NB4 (cell line): Measurements from ENCODE around the gene CPLX1.

Experiments used
- DNase-seq: peaks from one replicate; pipeline ENCODE4 v3.0.0; 2010; ENCODE audit warnings: low read depth
- H3K4me3 ChIP-seq: one replicate; pipeline ENCODE4 v1.5.1; 2011; ENCODE audit warnings: mild to moderate bottlenecking, low read depth, low read length, moderate library complexity
- MAX ChIP-seq: IDR thresholded peaks from 2 replicates; pipeline ENCODE4 v1.6.1; 2011; ENCODE audit warnings: low read depth, low read length
- MYC ChIP-seq: IDR thresholded peaks from 2 replicates; pipeline ENCODE4 v1.6.1; 2011; ENCODE audit warnings: low read depth, low read length
- POLR2A ChIP-seq: IDR thresholded peaks from 2 replicates; pipeline ENCODE4 v1.6.1; 2011; ENCODE audit warnings: mild to moderate bottlenecking; ENCODE audit not compliant: insufficient read length; ENCODE audit errors: extremely low read depth
- TF ChIP-seq, protein P1 (sequence below): IDR thresholded peaks from one replicate; pipeline ENCODE4 v1.5.1; 2012; ENCODE audit warnings: low read depth, low read length

The CPLX1 gene

DNA sequence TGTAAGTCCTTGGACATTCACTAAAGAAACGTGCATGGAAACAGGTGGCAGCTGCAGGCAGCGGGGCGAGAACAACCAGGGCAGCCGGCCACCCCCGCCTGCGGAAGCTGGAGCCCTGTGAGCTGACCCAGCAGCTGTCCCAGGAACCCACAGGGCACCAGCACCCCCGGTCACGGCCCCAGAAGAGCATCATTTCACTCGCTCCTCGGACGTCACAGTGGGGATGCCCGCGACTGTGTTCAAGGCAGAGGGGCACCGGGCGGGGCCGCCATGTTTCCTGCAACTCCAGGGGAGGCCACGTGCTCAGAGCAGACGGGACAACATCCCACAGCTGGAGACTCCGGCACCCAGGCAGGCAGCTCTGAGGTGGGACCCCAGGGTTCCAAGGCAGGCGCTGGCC, 45.0 kb upstream of the CPLX1 start:
- no peak for DNase-seq
- no peak for TF ChIP-seq MAX
- TF ChIP-seq, protein P1, sequence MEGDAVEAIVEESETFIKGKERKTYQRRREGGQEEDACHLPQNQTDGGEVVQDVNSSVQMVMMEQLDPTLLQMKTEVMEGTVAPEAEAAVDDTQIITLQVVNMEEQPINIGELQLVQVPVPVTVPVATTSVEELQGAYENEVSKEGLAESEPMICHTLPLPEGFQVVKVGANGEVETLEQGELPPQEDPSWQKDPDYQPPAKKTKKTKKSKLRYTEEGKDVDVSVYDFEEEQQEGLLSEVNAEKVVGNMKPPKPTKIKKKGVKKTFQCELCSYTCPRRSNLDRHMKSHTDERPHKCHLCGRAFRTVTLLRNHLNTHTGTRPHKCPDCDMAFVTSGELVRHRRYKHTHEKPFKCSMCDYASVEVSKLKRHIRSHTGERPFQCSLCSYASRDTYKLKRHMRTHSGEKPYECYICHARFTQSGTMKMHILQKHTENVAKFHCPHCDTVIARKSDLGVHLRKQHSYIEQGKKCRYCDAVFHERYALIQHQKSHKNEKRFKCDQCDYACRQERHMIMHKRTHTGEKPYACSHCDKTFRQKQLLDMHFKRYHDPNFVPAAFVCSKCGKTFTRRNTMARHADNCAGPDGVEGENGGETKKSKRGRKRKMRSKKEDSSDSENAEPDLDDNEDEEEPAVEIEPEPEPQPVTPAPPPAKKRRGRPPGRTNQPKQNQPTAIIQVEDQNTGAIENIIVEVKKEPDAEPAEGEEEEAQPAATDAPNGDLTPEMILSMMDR: no peak
- no peak for TF ChIP-seq MYC
- no peak for TF ChIP-seq POLR2A
- H3K4me3 ChIP-seq: no peak overlapping the region

GRCh38 chr4:869776-870175, 43.8 kb upstream of the CPLX1 start:
- no peak for DNase-seq
- TF ChIP-seq MYC (no peak), MAX (no peak), POLR2A (no peak)
- TF ChIP-seq, protein P1: no peak

DNA sequence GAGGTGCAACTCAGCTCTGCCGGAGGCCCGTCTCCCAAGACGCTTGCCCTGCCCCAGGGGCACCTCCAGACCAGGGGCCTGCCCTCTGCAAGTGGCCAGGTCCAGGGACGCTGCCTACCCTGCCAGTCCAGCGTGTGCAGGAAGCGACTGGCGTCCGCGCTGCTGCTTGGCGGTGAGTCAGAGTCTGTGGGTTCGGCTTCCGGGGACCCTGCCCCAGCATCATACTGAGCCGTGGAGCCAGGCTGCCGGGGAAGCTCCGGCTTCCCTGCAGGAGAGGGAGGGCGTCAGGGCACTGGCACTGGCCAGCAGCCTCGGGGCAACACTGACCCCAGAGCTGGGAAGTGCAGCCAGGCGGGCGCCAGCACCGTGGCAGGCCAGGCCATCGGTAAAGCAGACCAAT, 42.5 kb upstream of the CPLX1 start:
- H3K4me3 ChIP-seq: no peak overlapping the region
- TF ChIP-seq MAX (no peak), POLR2A (no peak)
- DNase-seq: no peak

More at GRCh38 chr4:869776-870175, 43.8 kb upstream of the CPLX1 start:
- H3K4me3 ChIP-seq: no peak overlapping the region

- H3K4me3 ChIP-seq: no peak overlapping the region
- TF ChIP-seq POLR2A: no peak
- no peak for TF ChIP-seq MYC
- TF ChIP-seq, protein P1: no peak
- TF ChIP-seq MAX: no peak
- no peak for DNase-seq
Measured at GRCh38 chr4:867526-868250, 41.8 kb upstream of the CPLX1 start.

DNA sequence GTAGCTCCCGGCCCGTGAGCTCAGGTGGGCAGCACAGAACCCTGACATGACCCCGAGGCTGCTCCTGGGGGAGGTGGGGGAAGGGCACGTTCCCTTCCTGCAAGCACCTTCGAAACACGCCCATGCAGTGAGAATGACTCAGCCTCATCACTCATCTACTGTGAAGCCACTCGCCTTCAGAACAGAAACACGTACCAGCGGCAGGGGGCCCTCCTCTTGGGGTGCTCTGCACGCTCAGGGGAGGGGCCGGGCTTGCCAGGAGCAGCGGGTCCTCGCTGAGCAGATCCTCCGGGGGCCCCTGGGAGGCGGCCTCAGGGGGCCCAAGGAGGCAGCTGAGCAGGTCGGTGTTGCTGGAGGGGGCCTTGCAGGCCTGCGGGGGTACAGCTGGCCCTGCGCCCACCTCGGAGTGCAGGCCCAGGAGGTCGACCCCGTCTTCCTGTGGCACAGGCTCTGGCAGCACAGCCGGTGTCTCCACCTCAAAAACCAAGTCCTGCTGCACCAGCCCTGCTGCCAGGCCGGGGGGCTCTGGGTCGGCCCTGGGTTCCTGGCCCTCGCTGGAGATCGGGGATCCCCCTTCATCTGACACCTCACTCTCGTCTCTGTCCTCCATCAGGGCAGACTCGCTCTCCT, 40.9 kb upstream of the CPLX1 start:
- no peak for DNase-seq
- TF ChIP-seq MAX: no peak
- no peak for TF ChIP-seq POLR2A
- TF ChIP-seq MYC: no peak
- TF ChIP-seq, protein P1: no peak
- H3K4me3 ChIP-seq: no peak overlapping the region

DNA sequence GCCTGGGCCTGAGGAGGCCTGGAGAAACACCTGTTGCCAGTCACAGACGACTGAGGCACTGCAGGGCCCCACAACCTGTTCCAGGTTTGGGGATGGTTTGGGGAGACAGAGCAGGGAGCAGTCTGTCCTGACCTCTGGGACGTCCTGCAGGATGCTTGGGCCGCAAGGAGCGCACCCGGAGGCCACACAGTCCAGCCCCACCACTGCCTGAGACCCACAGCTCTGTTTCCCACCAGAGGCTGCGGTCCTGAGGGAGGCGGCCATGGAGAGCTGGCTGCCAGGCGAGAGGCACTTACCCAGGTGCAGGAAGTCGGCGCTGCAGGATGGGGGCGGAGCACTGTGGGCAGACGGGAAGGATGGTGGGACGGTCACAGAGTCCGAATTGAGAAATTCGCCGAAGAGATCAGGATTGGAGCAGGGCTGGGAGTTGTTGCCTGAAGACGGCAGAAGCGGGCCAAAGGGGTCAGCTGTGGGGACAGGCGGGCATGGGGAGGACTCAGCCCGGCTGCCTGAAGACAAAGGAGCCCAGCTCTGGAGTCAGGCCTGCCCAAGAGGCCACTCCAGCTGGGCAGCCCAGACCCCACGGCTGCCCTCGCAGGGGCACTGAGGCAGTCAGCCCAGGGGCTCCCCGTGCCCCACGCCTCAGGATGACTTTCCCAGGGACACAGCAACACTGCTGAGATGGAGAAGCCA, 40.3 kb upstream of the CPLX1 start:
- no peak for DNase-seq
- TF ChIP-seq, protein P1: no peak
- TF ChIP-seq MYC (no peak), POLR2A (no peak), MAX (no peak)
- H3K4me3 ChIP-seq: no peak overlapping the region
